GM19468 (cell line): ENCODE measurements around the gene PFN2.
A peak's percentile ranks its signal among the peaks of the same experiment; 100 is the strongest.
"Not testable (repeated sequence)": the region's sequence is repeated elsewhere in the genome, so short reads cannot be mapped to it uniquely, and the experiment has no call there.

ENCODE experiments used
- ATAC-seq: cut with Tn5 transposase; IDR thresholded peaks from one replicate; pipeline ENCODE4 v1.9.1; 2021; ENCODE audit warnings: mild to moderate bottlenecking, moderate library complexity, moderate number of reproducible peaks; ENCODE audit not compliant: unreplicated experiment; ENCODE audit errors: extremely low read depth

The PFN2 gene, protein sequence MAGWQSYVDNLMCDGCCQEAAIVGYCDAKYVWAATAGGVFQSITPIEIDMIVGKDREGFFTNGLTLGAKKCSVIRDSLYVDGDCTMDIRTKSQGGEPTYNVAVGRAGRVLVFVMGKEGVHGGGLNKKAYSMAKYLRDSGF

DNA sequence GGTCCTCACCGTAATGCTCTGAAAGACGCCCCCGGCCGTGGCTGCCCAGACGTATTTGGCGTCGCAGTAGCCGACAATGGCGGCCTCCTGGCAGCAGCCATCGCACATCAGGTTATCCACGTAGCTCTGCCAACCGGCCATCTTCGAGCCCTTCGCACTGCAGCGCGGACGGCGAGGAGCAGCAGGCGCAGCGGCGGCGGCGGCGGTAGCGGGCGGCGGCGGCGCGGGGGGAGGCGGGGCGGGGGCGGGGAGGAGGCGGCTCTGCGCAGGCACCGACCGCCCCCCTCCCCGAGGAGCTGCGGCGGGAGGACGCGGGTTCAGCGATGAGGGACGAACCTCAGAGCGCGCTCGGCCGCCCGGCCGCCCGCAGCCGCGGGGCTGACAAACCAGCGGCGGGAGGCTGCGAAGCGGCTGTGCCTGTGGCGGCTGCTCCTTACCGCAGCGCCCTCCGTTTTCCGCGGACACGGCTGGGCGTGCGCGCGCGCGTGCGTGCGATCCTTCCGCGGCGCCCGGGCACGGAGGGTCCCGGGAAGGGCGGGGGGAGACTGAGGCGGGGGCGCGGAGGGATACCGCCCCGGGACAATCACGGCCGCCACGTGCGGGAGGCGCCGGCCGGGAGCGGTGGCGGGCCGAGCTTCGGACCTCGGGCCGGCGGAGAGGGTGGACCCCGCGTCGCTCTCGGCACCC, at the start of gene PFN2:
TSS of gene PFN2 (minus strand) at position 180 of the 687 bp plus-strand sequence. CDS start at position 141, 39 bp downstream.
- no peak for ATAC-seq

DNA sequence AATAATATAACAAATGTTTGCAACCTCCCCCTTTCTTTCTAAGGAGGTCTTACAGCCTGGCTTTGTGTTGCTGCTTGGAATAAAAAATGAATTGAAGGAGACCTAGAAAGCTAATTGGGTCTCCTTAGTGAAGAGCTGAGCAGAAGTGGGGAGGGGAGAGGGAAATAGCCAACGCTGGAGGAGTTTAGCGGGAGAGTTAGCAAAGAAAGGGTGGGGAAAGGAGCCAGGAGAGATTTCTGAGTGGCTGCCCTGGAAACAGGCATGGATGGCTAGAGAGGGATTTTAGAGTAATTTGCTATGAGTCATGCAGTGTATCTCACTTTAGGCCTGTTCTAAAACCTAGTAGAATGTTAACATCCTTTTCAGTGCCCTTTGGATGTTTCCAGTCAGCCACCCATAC, 45.2 kb upstream of the PFN2 start:
- no peak for ATAC-seq

- ATAC-seq, result no peak
Observed at GRCh38 chr3:150014782-150015181, 44.1 kb upstream of the PFN2 start.

- ATAC-seq, result no peak
Observed at GRCh38 chr3:150013801-150014200, 43.1 kb upstream of the PFN2 start.

- ATAC-seq, result no peak
Observed at GRCh38 chr3:150006794-150007193, 36.1 kb upstream of the PFN2 start.

DNA sequence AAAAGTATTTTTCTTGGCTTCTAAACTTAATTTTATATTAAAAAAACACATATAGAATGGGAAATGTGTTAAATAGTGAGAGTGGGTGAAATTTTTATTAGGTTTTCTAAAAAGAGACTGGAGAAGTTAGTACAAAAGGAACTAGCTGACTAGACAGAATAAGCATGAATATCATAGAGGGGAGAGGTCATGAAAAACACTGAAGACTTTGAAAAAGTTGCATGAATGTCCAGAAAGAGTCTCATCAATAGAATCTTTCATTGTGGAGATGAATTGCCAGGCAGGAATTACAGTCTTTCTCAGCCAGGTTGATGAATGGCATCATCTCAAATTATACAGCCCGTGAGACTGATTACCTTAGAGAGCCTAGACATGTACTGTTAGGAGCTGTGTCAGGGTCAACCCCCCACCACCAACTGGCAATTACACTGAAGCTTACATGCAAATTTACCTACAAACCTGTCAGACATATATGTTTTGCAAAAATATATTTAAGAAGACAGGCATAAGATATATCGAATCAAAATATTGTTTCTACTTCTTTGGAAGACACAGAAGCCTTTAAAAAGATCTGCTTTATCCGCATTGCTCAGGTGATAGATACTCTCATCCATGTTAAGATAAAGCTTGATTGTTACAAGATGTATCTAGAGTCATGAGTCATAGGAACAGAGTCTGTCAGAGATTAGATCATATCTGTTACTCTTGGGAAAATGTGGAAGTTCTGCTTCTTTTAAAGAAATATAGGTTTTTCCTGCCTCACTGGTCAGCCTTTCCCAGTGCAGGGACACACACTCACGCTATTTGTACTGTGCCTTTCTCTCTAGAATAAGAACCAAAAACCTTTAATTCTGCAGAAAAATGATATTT, 34.8 kb upstream of the PFN2 start:
- ATAC-seq, result no peak

DNA sequence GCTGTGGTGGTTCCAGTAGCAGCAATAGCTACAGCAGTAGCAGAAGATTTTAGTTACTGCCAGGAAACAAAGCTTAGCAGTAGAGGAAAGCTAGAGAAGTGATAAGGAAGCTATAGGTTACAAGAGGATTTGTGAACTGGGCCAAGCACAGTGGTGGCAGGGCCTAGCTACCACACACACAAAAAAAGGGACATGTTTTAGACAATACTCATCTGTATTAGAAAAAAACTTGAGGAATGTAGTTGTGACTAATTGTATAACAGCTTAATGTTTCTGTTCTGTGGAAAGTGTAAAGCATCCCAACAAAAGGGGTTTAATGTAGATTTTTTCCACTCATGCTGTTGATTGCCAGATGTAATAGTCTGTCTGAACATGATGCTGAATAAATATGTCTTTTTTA, 29.9 kb upstream of the PFN2 start:
- ATAC-seq, result no peak

- ATAC-seq, result no peak
Observed at GRCh38 chr3:149999421-149999820, 28.7 kb upstream of the PFN2 start.

- no peak for ATAC-seq
Observed at GRCh38 chr3:149998946-149999345, 28.3 kb upstream of the PFN2 start.

GRCh38 chr3:149992416-149993058, 21.8 kb upstream of the PFN2 start:
- ATAC-seq, result no peak

- no peak for ATAC-seq
Observed at GRCh38 chr3:149990423-149990948, 19.8 kb upstream of the PFN2 start.

- no peak for ATAC-seq
Observed at GRCh38 chr3:149989307-149989706, 18.6 kb upstream of the PFN2 start.

DNA sequence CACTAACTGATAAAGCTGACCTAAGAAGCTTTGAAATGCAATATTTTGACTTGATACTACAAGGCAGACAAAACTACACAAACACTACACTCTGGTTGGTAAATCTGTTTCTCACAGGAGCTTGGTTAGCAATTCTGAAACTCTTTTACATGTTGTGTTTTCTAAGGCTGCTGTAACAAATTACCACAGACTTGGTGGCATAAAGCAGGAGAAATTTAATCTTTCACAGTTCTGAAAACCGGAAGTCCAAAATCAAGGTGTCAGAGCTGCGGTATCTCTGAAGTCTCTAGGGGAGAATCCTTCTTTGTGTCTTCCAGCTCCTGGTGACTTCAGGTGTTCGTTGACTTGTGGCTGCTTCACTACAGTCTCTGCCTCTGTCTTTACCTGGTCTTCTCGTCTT, 12.9 kb upstream of the PFN2 start:
- no peak for ATAC-seq

DNA sequence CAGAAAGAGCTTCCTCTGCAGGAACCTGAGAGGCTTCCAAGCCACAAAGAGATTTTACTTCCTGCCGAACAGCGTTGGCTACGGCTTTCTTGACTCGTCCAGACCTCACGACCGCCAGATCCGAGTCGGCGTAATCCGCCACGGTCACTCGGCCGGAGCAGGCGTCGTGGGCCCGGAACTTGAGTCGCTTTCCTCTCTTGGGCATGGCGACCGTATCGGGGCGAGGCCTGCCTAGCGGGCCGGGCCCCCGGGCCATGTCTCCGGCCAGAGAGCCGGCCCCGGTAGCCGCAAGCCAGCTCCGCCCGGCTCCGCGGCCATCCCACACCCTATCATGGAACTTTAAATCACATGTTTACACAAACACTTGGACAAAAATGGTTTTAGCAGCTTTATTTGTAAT, 12.4 kb upstream of the PFN2 start:
- not testable (repeated sequence) for ATAC-seq

GRCh38 chr3:149981979-149982378, 11.3 kb upstream of the PFN2 start:
- not testable (repeated sequence) for ATAC-seq

GRCh38 chr3:149977386-149977785, 6.7 kb upstream of the PFN2 start:
- ATAC-seq, result no peak

GRCh38 chr3:149975919-149976318, 5.2 kb upstream of the PFN2 start:
- no peak for ATAC-seq

DNA sequence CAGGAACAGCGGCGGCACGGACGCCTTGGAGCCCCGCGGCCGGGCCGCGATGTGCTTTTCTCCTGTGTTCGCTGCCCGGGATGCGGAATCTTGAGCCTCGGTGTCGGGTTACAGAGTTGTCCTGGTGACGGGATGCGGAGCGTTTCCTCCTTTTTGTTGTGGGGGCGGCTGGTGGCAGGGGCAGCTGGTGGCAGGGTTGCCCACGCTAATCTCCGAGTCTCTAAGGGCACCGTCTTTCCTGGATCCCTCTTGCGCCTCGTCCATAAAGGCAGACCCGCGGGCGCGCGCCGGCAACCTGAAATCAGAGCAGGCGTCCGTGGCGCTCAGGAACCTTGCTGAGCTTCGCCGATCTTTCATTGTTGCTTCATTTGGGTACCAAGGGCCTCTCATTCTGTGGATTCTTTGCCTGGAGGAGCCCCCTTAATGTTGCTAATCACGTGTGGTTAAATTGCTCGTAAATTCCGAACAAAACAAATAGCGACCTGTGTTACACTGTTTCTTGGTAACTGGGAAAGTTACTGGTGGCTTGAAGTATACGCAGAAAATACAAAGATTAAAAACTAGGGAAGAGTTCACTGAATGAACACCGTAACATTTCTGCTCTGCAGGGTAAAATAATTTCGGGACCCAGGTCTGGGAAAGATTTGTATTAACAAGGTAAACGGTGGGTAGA, 844 bp upstream of the PFN2 start:
- ATAC-seq, result no peak

DNA sequence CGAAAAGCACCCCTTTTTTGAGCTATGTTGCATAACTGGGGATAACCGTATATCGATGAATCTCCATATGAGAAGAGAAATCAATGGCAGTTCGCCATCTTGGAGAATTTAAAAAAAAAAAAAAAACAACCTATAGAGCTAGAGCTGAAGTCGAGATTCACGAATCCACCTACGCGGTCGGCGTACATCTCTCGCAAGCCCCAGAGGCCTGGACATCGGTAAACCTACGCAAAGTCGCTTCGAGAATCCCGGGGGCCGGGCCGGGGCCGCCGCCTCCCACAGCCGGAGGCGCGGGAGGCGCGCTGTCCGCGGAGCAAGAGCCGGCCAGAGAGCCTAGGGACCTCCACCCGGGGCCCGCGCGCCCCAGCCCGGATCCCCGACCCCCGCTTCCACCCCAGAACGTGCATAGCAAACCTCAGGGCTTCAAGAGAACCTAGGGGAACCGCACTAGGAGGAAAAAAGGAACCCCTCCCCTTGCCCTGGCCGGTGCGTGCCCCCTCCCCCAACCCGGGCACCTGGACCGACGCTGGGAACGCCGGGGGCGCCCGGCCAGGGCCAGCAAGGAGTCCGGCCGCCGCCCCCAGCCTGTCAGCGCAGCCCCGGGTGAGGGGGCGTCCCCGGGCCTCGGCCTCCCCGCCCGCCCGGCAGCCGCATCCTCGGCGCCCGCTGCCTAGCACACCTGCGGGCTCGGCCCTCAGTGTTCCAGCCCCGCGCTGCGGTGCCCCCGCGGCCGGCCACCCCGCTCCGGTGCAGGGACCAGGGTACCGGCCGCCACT, 567 bp downstream of the PFN2 start:
- peak; percentile 73 for ATAC-seq
